H9 (cell line): ENCODE measurements around the gene TBC1D1. TPM values are rescaled to one million over a fixed set of nuclear protein-coding genes. Genes with fewer than 3 reads are reported as not detected.

Experiments
- DNase-seq: peaks from one replicate; pipeline ENCODE4 v3.0.0-alpha.2; 2017
- H2AFZ ChIP-seq: one replicate; pipeline ENCODE4 v1.6.1; 2013; ENCODE audit warnings: mild to moderate bottlenecking, low read length, control low read depth, moderate library complexity
- H2AK5ac ChIP-seq: 2 replicates; pipeline ENCODE4 v1.6.1; 2013; ENCODE audit warnings: low read length, control low read depth, mixed read lengths; ENCODE audit not compliant: insufficient read length
- H2BK120ac ChIP-seq: one replicate; pipeline ENCODE4 v1.6.1; 2013; ENCODE audit warnings: low read depth, mild to moderate bottlenecking, low read length, control low read depth, inconsistent platforms; ENCODE audit not compliant: poor library complexity, severe bottlenecking
- H2BK12ac ChIP-seq: 2 replicates; pipeline ENCODE4 v1.6.1; 2013; ENCODE audit warnings: low read length, control low read depth, mixed read lengths, low read depth; ENCODE audit not compliant: insufficient read length
- H2BK15ac ChIP-seq: 2 replicates; pipeline ENCODE4 v1.6.1; 2013; ENCODE audit warnings: low read depth, low read length, control low read depth
- H2BK20ac ChIP-seq: one replicate; pipeline ENCODE4 v1.6.1; 2013; ENCODE audit warnings: low read depth, mild to moderate bottlenecking, low read length, control low read depth, inconsistent platforms; ENCODE audit not compliant: poor library complexity, severe bottlenecking
- H2BK5ac ChIP-seq: 2 replicates; pipeline ENCODE4 v1.6.1; 2013; ENCODE audit warnings: low read length, control low read depth, mixed read lengths; ENCODE audit not compliant: insufficient read length
- H3K14ac ChIP-seq: 2 replicates; pipeline ENCODE4 v1.6.1; 2013; ENCODE audit warnings: low read length, control low read depth; ENCODE audit not compliant: insufficient read depth
- H3K18ac ChIP-seq: 2 replicates; pipeline ENCODE4 v1.6.1; 2013; ENCODE audit warnings: low read depth, mild to moderate bottlenecking, mixed read lengths, low read length, control low read depth; ENCODE audit not compliant: insufficient read length
- H3K23ac ChIP-seq: 2 replicates; pipeline ENCODE4 v1.6.1; 2013; ENCODE audit warnings: low read length, control low read depth, mixed read lengths, low read depth; ENCODE audit not compliant: insufficient read length
- H3K23me2 ChIP-seq: 2 replicates; pipeline ENCODE4 v1.6.1; 2013; ENCODE audit warnings: low read depth, mild to moderate bottlenecking, mixed read lengths, low read length, control low read depth; ENCODE audit not compliant: insufficient read length, poor library complexity, severe bottlenecking
- H3K27ac ChIP-seq: 2 replicates; pipeline ENCODE4 v1.5.1; 2013; ENCODE audit warnings: low read length, control low read depth, mixed read lengths, low read depth; ENCODE audit not compliant: insufficient read length
- H3K27me3 ChIP-seq: 2 replicates; pipeline ENCODE4 v1.6.1; 2013; ENCODE audit warnings: low read length, control low read depth, inconsistent platforms; ENCODE audit not compliant: insufficient read depth
- H3K4ac ChIP-seq: 2 replicates; pipeline ENCODE4 v1.6.1; 2013; ENCODE audit warnings: low read depth, mild to moderate bottlenecking, control low read depth, inconsistent platforms, low read length, moderate library complexity
- H3K4me1 ChIP-seq: 2 replicates; pipeline ENCODE4 v1.6.1; 2013; ENCODE audit warnings: low read length, control low read depth, inconsistent platforms; ENCODE audit not compliant: insufficient read depth
- H3K4me2 ChIP-seq: 2 replicates; pipeline ENCODE4 v1.6.1; 2013; ENCODE audit warnings: low read length, control low read depth, mixed read lengths; ENCODE audit not compliant: insufficient read length, insufficient read depth
- H3K56ac ChIP-seq: 2 replicates; pipeline ENCODE4 v1.6.1; 2013; ENCODE audit warnings: low read depth, mild to moderate bottlenecking, mixed read lengths, low read length, control low read depth; ENCODE audit not compliant: insufficient read length
- H3K79me1 ChIP-seq: 2 replicates; pipeline ENCODE4 v1.6.1; 2013; ENCODE audit warnings: low read depth, mild to moderate bottlenecking, moderate library complexity, low read length, control low read depth, inconsistent platforms; ENCODE audit not compliant: insufficient read depth, poor library complexity, severe bottlenecking
- H3K79me2 ChIP-seq: 2 replicates; pipeline ENCODE4 v1.6.1; 2013; ENCODE audit warnings: low read length, control low read depth, inconsistent platforms; ENCODE audit not compliant: insufficient read depth
- H3K9ac ChIP-seq: 2 replicates; pipeline ENCODE4 v1.6.1; 2013; ENCODE audit warnings: low read length, control low read depth, mixed read lengths; ENCODE audit not compliant: insufficient read length; ENCODE audit errors: extremely low read depth
- H3K9me3 ChIP-seq: one replicate; pipeline ENCODE4 v1.6.1; 2013; ENCODE audit warnings: low read depth, low read length, inconsistent platforms; ENCODE audit not compliant: control insufficient read depth
- H3T11ph ChIP-seq: one replicate; pipeline ENCODE4 v1.6.1; 2013; ENCODE audit warnings: mild to moderate bottlenecking, low read length, control low read depth, inconsistent platforms
- H4K20me1 ChIP-seq: one replicate; pipeline ENCODE4 v1.6.1; 2013; ENCODE audit not compliant: control insufficient read depth, insufficient read length, insufficient read depth
- H4K5ac ChIP-seq: 2 replicates; pipeline ENCODE4 v1.6.1; 2013; ENCODE audit warnings: low read depth, mild to moderate bottlenecking, mixed read lengths, low read length, control low read depth; ENCODE audit not compliant: insufficient read length
- H4K8ac ChIP-seq: replicated peaks from 2 replicates; pipeline ENCODE4 v1.6.1; 2013; ENCODE audit warnings: low read length, control low read depth, mixed read lengths, low read depth; ENCODE audit not compliant: insufficient read length
- H4K91ac ChIP-seq: 2 replicates; pipeline ENCODE4 v1.6.1; 2013; ENCODE audit warnings: low read depth, mild to moderate bottlenecking, moderate library complexity, mixed read lengths, low read length, control low read depth; ENCODE audit not compliant: insufficient read length
- H3K27ac Mint-ChIP-seq, 3 experiments: 2 replicates in 2 of 3; 3 replicates in 1 of 3; pipeline ENCODE4 v1.8.0; 2020 to 2021; ENCODE audit warnings: mixed read lengths in 3 of 3, mild to moderate bottlenecking in 1 of 3, moderate library complexity in 1 of 3
- H3K27me3 Mint-ChIP-seq: 2 replicates; pipeline ENCODE4 v1.8.0; 2021; ENCODE audit warnings: low read depth, mild to moderate bottlenecking, moderate library complexity, mixed read lengths
- H3K36me3 Mint-ChIP-seq, 3 experiments: 2 replicates in 2 of 3; 3 replicates in 1 of 3; pipeline ENCODE4 v1.8.0; 2020 to 2021; ENCODE audit warnings: low read depth in 3 of 3, mixed read lengths in 3 of 3; ENCODE audit not compliant: insufficient read depth in 1 of 3
- H3K4me1 Mint-ChIP-seq, 2 experiments: 2 replicates each; pipeline ENCODE4 v1.8.0; 2020; ENCODE audit warnings: mixed read lengths in 2 of 2
- H3K4me3 Mint-ChIP-seq, 2 experiments: 2 replicates in 1 of 2; 3 replicates in 1 of 2; pipeline ENCODE4 v1.8.0; 2020 to 2021; ENCODE audit warnings: mild to moderate bottlenecking in 2 of 2, mixed read lengths in 2 of 2, moderate library complexity in 1 of 2
- H3K9me3 Mint-ChIP-seq, 2 experiments: 2 replicates in 1 of 2; 3 replicates in 1 of 2; pipeline ENCODE4 v1.8.0; 2020; ENCODE audit warnings: mild to moderate bottlenecking in 2 of 2, mixed read lengths in 2 of 2, moderate library complexity in 1 of 2
- WGBS: extraction: QIAGEN DNeasy Blood & Tissue Kit; methylation state at CpG from one replicate; pipeline ENCODE4 v1.1.7; 2013; ENCODE audit warnings: missing lambda C conversion rate, low lambda C conversion rate, mixed read lengths; ENCODE audit not compliant: insufficient read length; ENCODE audit errors: extremely low coverage; 5-methylcytosine and 5-hydroxymethylcytosine counted together
- total RNA-seq: library from RNA; stranded (reverse); gene quantifications from 2 replicates; pipeline ENCODE4 v1.2.1, GENCODE V29; 2021
- TF ChIP-seq, protein P1 (sequence below): fragments of 200-600 bp; sonication (generic); conservative IDR thresholded peaks from 3 replicates; pipeline ENCODE4 v1.8.0; 2021; ENCODE audit warnings: antibody characterized with exemption, mild to moderate bottlenecking

The TBC1D1 gene
- total RNA-seq, 1 experiment from 2014 or later, result 109 TPM

GRCh38 chr4:38140643-38141203, 249.8 kb downstream of the TBC1D1 start:
- Histone ChIP-seq H3K23ac (no peak overlapping the region), H3T11ph (no peak overlapping the region), H4K91ac (no peak overlapping the region), H3K27me3 (no peaks in the 10 kb centered on the region), H2BK5ac (no peak overlapping the region), H3K23me2 (no peaks in the 10 kb centered on the region), H3K56ac (no peak overlapping the region), H3K9me3 (no peaks in the 10 kb centered on the region), H4K8ac (no peak overlapping the region), H2BK120ac (no peak overlapping the region), H3K18ac (no peak overlapping the region), H3K14ac (no peak overlapping the region), H3K4ac (no peak overlapping the region), H2BK12ac (no peak overlapping the region), H4K5ac (no peak overlapping the region), H2AK5ac (no peak overlapping the region), H4K20me1 (no peaks in the 10 kb centered on the region), H3K4me2 (no peak overlapping the region), H2BK20ac (no peak overlapping the region), H3K79me1 (no peaks in the 10 kb centered on the region), H3K9ac (no peak overlapping the region), H2BK15ac (no peak overlapping the region), H3K27ac (no peak overlapping the region), H3K79me2 (no peaks in the 10 kb centered on the region), H3K4me1 (no peaks in the 10 kb centered on the region), H2AFZ (no peak overlapping the region)
- Mint-ChIP-seq H3K27me3 (no peaks in the 10 kb centered on the region), H3K4me3 (no peak overlapping the region), H3K9me3 (no peaks in the 10 kb centered on the region), H3K4me1 (no peaks in the 10 kb centered on the region), H3K36me3 (peaks cover 4 to 24% (median 22%) of the 10 kb centered on the region in 3 experiments; a peak in 6 of 7 replicates), H3K27ac (no peak overlapping the region)
- no CpG with 5 or more reads among the region's 1 CpG for whole genome bisulfite sequencing
- TF ChIP-seq, protein P1, sequence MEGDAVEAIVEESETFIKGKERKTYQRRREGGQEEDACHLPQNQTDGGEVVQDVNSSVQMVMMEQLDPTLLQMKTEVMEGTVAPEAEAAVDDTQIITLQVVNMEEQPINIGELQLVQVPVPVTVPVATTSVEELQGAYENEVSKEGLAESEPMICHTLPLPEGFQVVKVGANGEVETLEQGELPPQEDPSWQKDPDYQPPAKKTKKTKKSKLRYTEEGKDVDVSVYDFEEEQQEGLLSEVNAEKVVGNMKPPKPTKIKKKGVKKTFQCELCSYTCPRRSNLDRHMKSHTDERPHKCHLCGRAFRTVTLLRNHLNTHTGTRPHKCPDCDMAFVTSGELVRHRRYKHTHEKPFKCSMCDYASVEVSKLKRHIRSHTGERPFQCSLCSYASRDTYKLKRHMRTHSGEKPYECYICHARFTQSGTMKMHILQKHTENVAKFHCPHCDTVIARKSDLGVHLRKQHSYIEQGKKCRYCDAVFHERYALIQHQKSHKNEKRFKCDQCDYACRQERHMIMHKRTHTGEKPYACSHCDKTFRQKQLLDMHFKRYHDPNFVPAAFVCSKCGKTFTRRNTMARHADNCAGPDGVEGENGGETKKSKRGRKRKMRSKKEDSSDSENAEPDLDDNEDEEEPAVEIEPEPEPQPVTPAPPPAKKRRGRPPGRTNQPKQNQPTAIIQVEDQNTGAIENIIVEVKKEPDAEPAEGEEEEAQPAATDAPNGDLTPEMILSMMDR, result no peak
- DNase-seq, result no peak
